GM12873 (cell line): ENCODE measurements around the gene KIF4B.

Experiments
- CTCF ChIP-seq: IDR thresholded peaks from 2 replicates; pipeline ENCODE4 v1.5.1; 2012; ENCODE audit warnings: low read depth, mild to moderate bottlenecking, moderate library complexity, low read length, control low read depth; ENCODE audit not compliant: insufficient read depth; ENCODE audit errors: missing control alignments

The KIF4B gene

GRCh38 chr5:155052532-155052931, 39.0 kb downstream of the KIF4B start:
- TF ChIP-seq CTCF: no peak

- no peak for TF ChIP-seq CTCF
These were observed 39.9 kb downstream of the KIF4B start for GRCh38 chr5:155053501-155053900.

GRCh38 chr5:155056644-155057269, 43.2 kb downstream of the KIF4B start:
- no peak for TF ChIP-seq CTCF

- no peak for TF ChIP-seq CTCF
These were observed 44.1 kb downstream of the KIF4B start for GRCh38 chr5:155057626-155058025.

GRCh38 chr5:155064580-155064979, 51.0 kb downstream of the KIF4B start:
- TF ChIP-seq CTCF: no peak

GRCh38 chr5:155066886-155067595, 53.5 kb downstream of the KIF4B start:
- no peak for TF ChIP-seq CTCF
